Measurements from ENCODE around the gene LIPE. TPM values are rescaled to one million over a fixed set of nuclear protein-coding genes. Genes with fewer than 3 reads are reported as not detected.

The LIPE gene
- total RNA-seq, 1 experiment from 2014 or later, result 10.2 TPM

GRCh38 chr19:42363614-42364346, 63.4 kb downstream of the LIPE start (continued):
- TF ChIP-seq FOXP4 (CRISPR knock-in tag; IDR thresholded peaks at IDR 0.05) (no peak), ZNF671 (CRISPR knock-in tag; IDR thresholded peaks at IDR 0.05) (no peak), ZBTB43 (CRISPR knock-in tag; IDR thresholded peaks at IDR 0.05) (no peak)

- Mint-ChIP-seq H3K4me1 (peaks cover 32% of the 10 kb centered on the region), H3K9me3 (peaks cover 16% of the 10 kb centered on the region), H3K27ac (no peak overlapping the region; the same call in 1 of the 2 replicates), H3K27me3 (ENCODE audit: low read depth) (no peaks in the 10 kb centered on the region), H3K4me3 (no peak overlapping the region), H3K36me3 (peaks cover 41% of the 10 kb centered on the region)
- ChIA-PET CTCF (interaction anchor here (1.0 kb wide), 1 partner anchor 19 kb away, joined by 3 read pairs; no protein-coding TSS in a partner anchor), POLR2A (no interaction called here)
- TF ChIP-seq STAT6 (CRISPR knock-in tag; conservative IDR thresholded peaks at IDR 0.05; ENCODE audit: low read depth) (no peak), SMAD3 (CRISPR knock-in tag; IDR thresholded peaks at IDR 0.05; ENCODE audit: borderline replicate concordance) (no peak), FOXJ3 (CRISPR knock-in tag; IDR thresholded peaks at IDR 0.05; ENCODE audit: borderline replicate concordance) (no peak), ATF1 (CRISPR knock-in tag; IDR thresholded peaks at IDR 0.05) (no peak), OVOL2 (CRISPR knock-in tag; IDR thresholded peaks at IDR 0.05; ENCODE audit: borderline replicate concordance) (no peak), SP1 (CRISPR knock-in tag; conservative IDR thresholded peaks at IDR 0.05) (no peak), IRF1 (CRISPR knock-in tag; IDR thresholded peaks at IDR 0.05) (no peak), JAZF1 (CRISPR knock-in tag; IDR thresholded peaks at IDR 0.05) (no peak), FOXP1 (CRISPR knock-in tag; IDR thresholded peaks at IDR 0.05; ENCODE audit: borderline replicate concordance) (no peak), ZNF416 (CRISPR knock-in tag; IDR thresholded peaks at IDR 0.05) (no peak), ATF2 (CRISPR knock-in tag; IDR thresholded peaks at IDR 0.05; ENCODE audit: borderline replicate concordance, low read depth) (no peak), ETV6 (CRISPR knock-in tag; IDR thresholded peaks at IDR 0.05) (no peak), NR3C1 (CRISPR knock-in tag; conservative IDR thresholded peaks at IDR 0.05; ENCODE audit: low read depth) (no peak), MAX (CRISPR knock-in tag; IDR thresholded peaks at IDR 0.05) (no peak), ZNF396 (CRISPR knock-in tag; IDR thresholded peaks at IDR 0.05; ENCODE audit: borderline replicate concordance) (no peak), ATF6 (CRISPR knock-in tag; IDR thresholded peaks at IDR 0.05) (no peak)
- ATAC-seq (no peak), DNase-seq (ENCODE audit: low spot score) (no peak)
Measured at GRCh38 chr19:42362891-42363440, 64.2 kb downstream of the LIPE start.
